Lower leg skin (tissue), 3 donors: ENCODE measurements around the gene FLYWCH1.

ENCODE experiments used
- CTCF ChIP-seq, 3 donors: fragments of 450-650 bp; IDR thresholded peaks; one replicate each; pipeline ENCODE4 v1.5.1; 2016; ENCODE audit warnings: antibody characterized with exemption in 3 of 3, mild to moderate bottlenecking in 3 of 3, moderate library complexity in 2 of 3
- POLR2A ChIP-seq, 2 donors: fragments of 450-650 bp; IDR thresholded peaks; one replicate each; pipeline ENCODE4 v1.6.1; 2016 to 2017; ENCODE audit warnings: antibody characterized with exemption in 2 of 2, mild to moderate bottlenecking in 1 of 2, moderate library complexity in 1 of 2

- TF ChIP-seq POLR2A (IDR thresholded peaks at IDR 0.05) (no peak), CTCF (IDR thresholded peaks at IDR 0.05) (no peak)
Measured at GRCh38 chr16:2966043-2966807, 54.5 kb downstream of the FLYWCH1 start.
